Natural killer cell treated with Interleukin-12 subunit alpha and Interleukin-12 subunit beta and Interleukin-15 and Interleukin-18, amount 100 ng/mL, for 72 hours (primary cell): ENCODE results near the gene PRM1. TPM values are rescaled to one million over a fixed set of nuclear protein-coding genes. Genes with fewer than 3 reads are reported as not detected.
"Not testable (repeated sequence)": the region's sequence is repeated elsewhere in the genome, so short reads cannot be mapped to it uniquely, and the experiment has no call there.

Experiments
- ATAC-seq, 2 donors: fragments of 150-1000 bp; cut with Tn5 transposase in 1 of 2; sonication (Bioruptor Pico), chemical (Tn5 transposase) in 1 of 2; 2 replicates each; pipeline ENCODE4 v1.10.0; 2021
- DNase-seq: peaks from one replicate; pipeline ENCODE4 v3.0.0; 2022; ENCODE audit warnings: low spot score
- H3K27ac Mint-ChIP-seq, 2 donors: 1 replicate in 1 of 2; 2 replicates in 1 of 2; pipeline ENCODE4 v1.8.0; 2022; ENCODE audit warnings: mixed read lengths in 2 of 2, mild to moderate bottlenecking in 1 of 2, moderate library complexity in 1 of 2
- H3K27me3 Mint-ChIP-seq, 2 donors: 1 replicate in 1 of 2; 2 replicates in 1 of 2; pipeline ENCODE4 v1.8.0; 2022; ENCODE audit warnings: mixed read lengths in 2 of 2
- H3K36me3 Mint-ChIP-seq: one replicate; pipeline ENCODE4 v1.8.0; 2022; ENCODE audit warnings: mixed read lengths
- H3K4me1 Mint-ChIP-seq, 2 donors: 1 replicate in 1 of 2; 2 replicates in 1 of 2; pipeline ENCODE4 v1.8.0; 2022; ENCODE audit warnings: low read depth in 2 of 2, mixed read lengths in 2 of 2, mild to moderate bottlenecking in 1 of 2
- H3K4me3 Mint-ChIP-seq: one replicate; pipeline ENCODE4 v1.8.0; 2022; ENCODE audit warnings: mixed read lengths
- H3K9me3 Mint-ChIP-seq: 2 replicates; pipeline ENCODE4 v1.8.0; 2022; ENCODE audit warnings: mixed read lengths
- total RNA-seq, 2 donors: library from RNA; stranded (reverse); gene quantifications; one replicate each; pipeline ENCODE4 v1.2.3, GENCODE V29; 2022

PRM1 gene
- total RNA-seq, 2 donors from 2014 or later: not detected

- ATAC-seq (no peak), DNase-seq (no peak)
- H3K4me3 Mint-ChIP-seq: no peak overlapping the region
- H3K36me3 Mint-ChIP-seq: no peaks in the 10 kb centered on the region
- H3K27me3 Mint-ChIP-seq: peaks cover 14 to 19% of the 10 kb centered on the region in 2 donors
- peaks cover 14 to 25% of the 10 kb centered on the region in 2 donors for H3K4me1 Mint-ChIP-seq
- no peak overlapping the region for H3K27ac Mint-ChIP-seq
- H3K9me3 Mint-ChIP-seq: no peaks in the 10 kb centered on the region
These were observed 27.6 kb upstream of the PRM1 start for GRCh38 chr16:11308493-11309283.

GRCh38 chr16:11307639-11308492 lies 26.7 kb upstream of the PRM1 start:
- DNase-seq (no peak), ATAC-seq (no peak)
- H3K9me3 Mint-ChIP-seq: no peaks in the 10 kb centered on the region
- peak overlapping the region in 1 of 2 donors; percentile 4 for H3K27ac Mint-ChIP-seq
- no peak overlapping the region for H3K4me3 Mint-ChIP-seq
- peaks cover 11 to 20% of the 10 kb centered on the region in 2 donors for H3K4me1 Mint-ChIP-seq
- H3K36me3 Mint-ChIP-seq: no peaks in the 10 kb centered on the region
- H3K27me3 Mint-ChIP-seq: peaks cover 18 to 19% of the 10 kb centered on the region in 2 donors

GRCh38 chr16:11306997-11307638 lies 26.0 kb upstream of the PRM1 start:
- H3K4me1 Mint-ChIP-seq: peaks cover 8 to 18% of the 10 kb centered on the region in 2 donors

GRCh38 chr16:11306381-11306780 lies 25.3 kb upstream of the PRM1 start:
- Mint-ChIP-seq H3K4me1 (peaks cover 8 to 16% of the 10 kb centered on the region in 2 donors), H3K27ac (no peak overlapping the region), H3K9me3 (no peaks in the 10 kb centered on the region), H3K4me3 (no peak overlapping the region), H3K36me3 (no peaks in the 10 kb centered on the region), H3K27me3 (peaks cover 19% of the 10 kb centered on the region in 2 donors)
- DNase-seq (no peak), ATAC-seq (no peak)

More at GRCh38 chr16:11306997-11307638, 26.0 kb upstream of the PRM1 start:
- H3K27me3 Mint-ChIP-seq: peaks cover 16 to 19% of the 10 kb centered on the region in 2 donors
- H3K9me3 Mint-ChIP-seq: no peaks in the 10 kb centered on the region
- H3K27ac Mint-ChIP-seq: peak overlapping the region in 1 of 2 donors; percentile 4
- ATAC-seq: peak in 1 of 2 donors; percentile 57
- H3K4me3 Mint-ChIP-seq: peak overlapping the region; percentile 3
- no peaks in the 10 kb centered on the region for H3K36me3 Mint-ChIP-seq
- DNase-seq: no peak

- Mint-ChIP-seq H3K4me1 (peaks cover 10 to 12% of the 10 kb centered on the region in 2 donors), H3K36me3 (no peaks in the 10 kb centered on the region)
These were observed 22.4 kb upstream of the PRM1 start for GRCh38 chr16:11303405-11304138.

GRCh38 chr16:11302977-11303376 lies 21.8 kb upstream of the PRM1 start:
- ATAC-seq (no peak), DNase-seq (no peak)
- Mint-ChIP-seq H3K4me3 (no peak overlapping the region), H3K27me3 (peaks cover 22 to 24% of the 10 kb centered on the region in 2 donors), H3K9me3 (no peaks in the 10 kb centered on the region), H3K36me3 (no peaks in the 10 kb centered on the region), H3K27ac (no peak overlapping the region), H3K4me1 (peaks cover 12 to 15% of the 10 kb centered on the region in 2 donors)

More at GRCh38 chr16:11303405-11304138, 22.4 kb upstream of the PRM1 start:
- Mint-ChIP-seq H3K27me3 (peaks cover 20% of the 10 kb centered on the region in 2 donors), H3K4me3 (no peak overlapping the region), H3K9me3 (no peaks in the 10 kb centered on the region), H3K27ac (no peak overlapping the region)
- DNase-seq (no peak), ATAC-seq (no peak)

- Mint-ChIP-seq H3K4me3 (no peak overlapping the region), H3K27me3 (peaks cover 18 to 20% of the 10 kb centered on the region in 2 donors), H3K27ac (peak overlapping the region in 1 of 2 donors; percentile 21), H3K4me1 (peaks cover 16 to 18% of the 10 kb centered on the region in 2 donors), H3K36me3 (no peaks in the 10 kb centered on the region), H3K9me3 (no peaks in the 10 kb centered on the region)
- no peak for DNase-seq
- no peak for ATAC-seq
These were observed 20.7 kb upstream of the PRM1 start for GRCh38 chr16:11301645-11302501.

GRCh38 chr16:11300560-11300892 lies 19.4 kb upstream of the PRM1 start:
- no peaks in the 10 kb centered on the region for H3K9me3 Mint-ChIP-seq
- no peak overlapping the region for H3K4me3 Mint-ChIP-seq
- H3K4me1 Mint-ChIP-seq: peaks cover 17% of the 10 kb centered on the region in 2 donors
- no peak for DNase-seq
- H3K27me3 Mint-ChIP-seq: peaks cover 18 to 19% of the 10 kb centered on the region in 2 donors
- ATAC-seq: no peak
- H3K27ac Mint-ChIP-seq: no peak overlapping the region
- no peaks in the 10 kb centered on the region for H3K36me3 Mint-ChIP-seq

GRCh38 chr16:11299865-11300559 lies 18.9 kb upstream of the PRM1 start:
- peaks cover 17% of the 10 kb centered on the region in 2 donors for H3K4me1 Mint-ChIP-seq
- no peaks in the 10 kb centered on the region for H3K36me3 Mint-ChIP-seq
- peaks cover 21 to 23% of the 10 kb centered on the region in 2 donors for H3K27me3 Mint-ChIP-seq
- ATAC-seq (no peak), DNase-seq (no peak)
- no peaks in the 10 kb centered on the region for H3K9me3 Mint-ChIP-seq
- no peak overlapping the region for H3K4me3 Mint-ChIP-seq
- no peak overlapping the region for H3K27ac Mint-ChIP-seq

- not testable (repeated sequence) for H3K36me3 Mint-ChIP-seq, H3K9me3 Mint-ChIP-seq, DNase-seq, ATAC-seq, H3K4me3 Mint-ChIP-seq, H3K27ac Mint-ChIP-seq
- peaks cover 17% of the 10 kb centered on the region in 2 donors for H3K4me1 Mint-ChIP-seq
- H3K27me3 Mint-ChIP-seq: peaks cover 20 to 21% of the 10 kb centered on the region in 2 donors
These were observed 17.9 kb upstream of the PRM1 start for GRCh38 chr16:11298950-11299547.

GRCh38 chr16:11298143-11298900 lies 17.2 kb upstream of the PRM1 start:
- H3K4me1 Mint-ChIP-seq: peaks cover 17 to 23% of the 10 kb centered on the region in 2 donors
- H3K36me3 Mint-ChIP-seq: no peaks in the 10 kb centered on the region
- ATAC-seq (no peak), DNase-seq (no peak)
- H3K27me3 Mint-ChIP-seq: peaks cover 23 to 25% of the 10 kb centered on the region in 2 donors
- peak overlapping the region; percentile 51 for H3K4me3 Mint-ChIP-seq
- no peaks in the 10 kb centered on the region for H3K9me3 Mint-ChIP-seq
- no peak overlapping the region for H3K27ac Mint-ChIP-seq
